Sigmoid colon (tissue), 7 donors: ENCODE measurements around the gene CNGB1. TPM values are rescaled to one million over a fixed set of nuclear protein-coding genes. Genes with fewer than 3 reads are reported as not detected.

Experiments
- DNase-seq: peaks from one replicate; pipeline ENCODE4 v3.0.0-alpha.2; 2019
- H3K27ac ChIP-seq, 4 donors: fragments of 200-600 bp; sonication (generic); one replicate each; pipeline ENCODE4 v1.5.1; 2016 to 2019; ENCODE audit warnings: mild to moderate bottlenecking in 1 of 4
- H3K27me3 ChIP-seq, 3 donors: fragments of 200-600 bp; sonication (generic); one replicate each; pipeline ENCODE4 v1.5.1; 2019; ENCODE audit warnings: mild to moderate bottlenecking in 1 of 3
- H3K36me3 ChIP-seq, 4 donors: fragments of 200-600 bp; sonication (generic); one replicate each; pipeline ENCODE4 v1.5.1; 2016 to 2019
- H3K4me1 ChIP-seq, 4 donors: fragments of 200-600 bp; sonication (generic); one replicate each; pipeline ENCODE4 v1.5.1; 2017 to 2019
- H3K4me3 ChIP-seq, 4 donors: fragments of 200-600 bp; sonication (generic); one replicate each; pipeline ENCODE4 v1.5.1; 2017 to 2019; ENCODE audit warnings: mild to moderate bottlenecking in 2 of 4, moderate library complexity in 1 of 4
- H3K9me3 ChIP-seq, 4 donors: fragments of 200-600 bp in 3 of 4; sonication (generic) in 3 of 4; one replicate each; pipeline versions ENCODE4 v1.5.1 to v1.6.1; 2013 to 2019
- CTCF ChIP-seq, 4 experiments: fragments of 450-650 bp in 3 of 4; fragments of 200-600 bp in 1 of 4; IDR thresholded peaks; one replicate each; pipeline ENCODE4 v1.5.1; 2016 to 2019; ENCODE audit warnings: antibody characterized with exemption in 4 of 4, mild to moderate bottlenecking in 3 of 4, moderate library complexity in 2 of 4
- EP300 ChIP-seq, 4 donors: sonication (generic); formaldehyde crosslinking; IDR thresholded peaks; one replicate each; pipeline ENCODE4 v1.6.1; 2017; ENCODE audit warnings: antibody characterized with exemption in 4 of 4
- POLR2A ChIP-seq, 2 donors: fragments of 450-650 bp; IDR thresholded peaks; one replicate each; pipeline ENCODE4 v1.6.1; 2016; ENCODE audit warnings: antibody characterized with exemption in 2 of 2, mild to moderate bottlenecking in 2 of 2, moderate library complexity in 2 of 2
- POLR2AphosphoS5 ChIP-seq, 4 donors: sonication (generic); formaldehyde crosslinking; IDR thresholded peaks; one replicate each; pipeline ENCODE4 v1.6.1; 2017; ENCODE audit warnings: antibody characterized with exemption in 4 of 4
- WGBS, 2 donors: extraction: QIAGEN DNeasy Blood & Tissue Kit; methylation state at CpG; one replicate each; pipeline ENCODE4 v1.1.7; 2013; 5-methylcytosine and 5-hydroxymethylcytosine counted together
- intact Hi-C: fragments of 100-400 bp; cut with DNase I; formaldehyde crosslinking; loops from one replicate; pipeline ENCODE4 v1.15.1; 2023
- polyA plus RNA-seq, 3 donors: library from polyadenylated mRNA; stranded (reverse); fragments of 200-250 nt; gene quantifications; one replicate each; pipeline ENCODE4 v1.2.3, GENCODE V29; 2013
- total RNA-seq, 4 donors: library from RNA; depleted of rRNA; stranded (reverse); fragments of >200 nt; gene quantifications; one replicate each; pipeline ENCODE4 v1.1.0, GENCODE V29; 2016
- donor health status: healthy with polysubstance abuse.
- donor health status: Bipolar disorder and iron deficiency.
- donor health status: healthy.

CNGB1 gene
- total and polyA plus RNA-seq, 7 donors, result 0.70 to 13.0 (median 1.4) TPM; not detected in 3

GRCh38 chr16:57926041-57926440 is 44.9 kb downstream of the CNGB1 start:
- Histone ChIP-seq H3K9me3 (no peaks in the 10 kb centered on the region), H3K27ac (no peak overlapping the region), H3K4me3 (no peak overlapping the region), H3K4me1 (no peaks in the 10 kb centered on the region), H3K27me3 (no peaks in the 10 kb centered on the region), H3K36me3 (no peaks in the 10 kb centered on the region)
- 79 to 89% methylated on average over 2 of the region's 2 CpGs for WGBS, 2 donors
- intact Hi-C loops, result no loop called here
- no peak for TF ChIP-seq POLR2A (IDR thresholded peaks at IDR 0.05)
- TF ChIP-seq POLR2AphosphoS5 (IDR thresholded peaks at IDR 0.05), result no peak
- no peak for TF ChIP-seq CTCF (IDR thresholded peaks at IDR 0.05)
- no peak for TF ChIP-seq EP300 (IDR thresholded peaks at IDR 0.05)
- no peak for DNase-seq

GRCh38 chr16:57925310-57925709 is 45.6 kb downstream of the CNGB1 start:
- DNase-seq, result no peak
- TF ChIP-seq CTCF (IDR thresholded peaks at IDR 0.05), result no peak
- no peak for TF ChIP-seq POLR2AphosphoS5 (IDR thresholded peaks at IDR 0.05)
- TF ChIP-seq EP300 (IDR thresholded peaks at IDR 0.05), result no peak
- no peak for TF ChIP-seq POLR2A (IDR thresholded peaks at IDR 0.05)
- H3K27ac ChIP-seq, result no peak overlapping the region
- no peaks in the 10 kb centered on the region for H3K36me3 ChIP-seq
- no peak overlapping the region for H3K4me3 ChIP-seq
- no peaks in the 10 kb centered on the region for H3K27me3 ChIP-seq
- intact Hi-C loops, result no loop called here
- no peaks in the 10 kb centered on the region for H3K4me1 ChIP-seq
- 60 to 61% methylated on average over 3 of the region's 3 CpGs for whole genome bisulfite sequencing, 2 donors
- no peaks in the 10 kb centered on the region for H3K9me3 ChIP-seq

- no peaks in the 10 kb centered on the region for H3K4me1 ChIP-seq
- H3K4me3 ChIP-seq, result no peak overlapping the region
- TF ChIP-seq EP300 (IDR thresholded peaks at IDR 0.05) (no peak), POLR2AphosphoS5 (IDR thresholded peaks at IDR 0.05) (no peak), POLR2A (IDR thresholded peaks at IDR 0.05) (no peak), CTCF (IDR thresholded peaks at IDR 0.05) (no peak)
- no peak for DNase-seq
- H3K9me3 ChIP-seq, result no peaks in the 10 kb centered on the region
- H3K27me3 ChIP-seq, result no peaks in the 10 kb centered on the region
- WGBS, 2 donors, result 82 to 84% methylated on average over 6 of the region's 6 CpGs
- no peak overlapping the region for H3K27ac ChIP-seq
- no peaks in the 10 kb centered on the region for H3K36me3 ChIP-seq
- intact Hi-C loops, result no loop called here
Measured at GRCh38 chr16:57924514-57924913, 46.4 kb downstream of the CNGB1 start.

- DNase-seq, result no peak
- Histone ChIP-seq H3K27ac (no peak overlapping the region), H3K4me3 (no peak overlapping the region), H3K36me3 (no peaks in the 10 kb centered on the region), H3K4me1 (no peaks in the 10 kb centered on the region), H3K27me3 (no peaks in the 10 kb centered on the region), H3K9me3 (no peaks in the 10 kb centered on the region)
- TF ChIP-seq EP300 (IDR thresholded peaks at IDR 0.05) (no peak), POLR2AphosphoS5 (IDR thresholded peaks at IDR 0.05) (no peak), CTCF (IDR thresholded peaks at IDR 0.05) (no peak), POLR2A (IDR thresholded peaks at IDR 0.05) (no peak)
- 96 to 97% methylated on average over 2 of the region's 2 CpGs for WGBS, 2 donors
- intact Hi-C loops, result no loop called here
Measured at GRCh38 chr16:57923841-57924240, 47.1 kb downstream of the CNGB1 start.

GRCh38 chr16:57923418-57923817 is 47.5 kb downstream of the CNGB1 start:
- Histone ChIP-seq H3K27ac (no peak overlapping the region), H3K4me3 (no peak overlapping the region), H3K36me3 (no peaks in the 10 kb centered on the region), H3K9me3 (no peaks in the 10 kb centered on the region), H3K27me3 (no peaks in the 10 kb centered on the region), H3K4me1 (no peaks in the 10 kb centered on the region)
- intact Hi-C loops, result no loop called here
- no peak for DNase-seq
- TF ChIP-seq CTCF (IDR thresholded peaks at IDR 0.05), result no peak
- no peak for TF ChIP-seq EP300 (IDR thresholded peaks at IDR 0.05)
- TF ChIP-seq POLR2AphosphoS5 (IDR thresholded peaks at IDR 0.05), result no peak
- 76 to 91% methylated on average over 2 of the region's 2 CpGs for WGBS, 2 donors
